ENCODE results near the gene KIF5A.
"Not testable (repeated sequence)": the region's sequence is repeated elsewhere in the genome, so short reads cannot be mapped to it uniquely, and the experiment has no call there.

KIF5A gene

DNA sequence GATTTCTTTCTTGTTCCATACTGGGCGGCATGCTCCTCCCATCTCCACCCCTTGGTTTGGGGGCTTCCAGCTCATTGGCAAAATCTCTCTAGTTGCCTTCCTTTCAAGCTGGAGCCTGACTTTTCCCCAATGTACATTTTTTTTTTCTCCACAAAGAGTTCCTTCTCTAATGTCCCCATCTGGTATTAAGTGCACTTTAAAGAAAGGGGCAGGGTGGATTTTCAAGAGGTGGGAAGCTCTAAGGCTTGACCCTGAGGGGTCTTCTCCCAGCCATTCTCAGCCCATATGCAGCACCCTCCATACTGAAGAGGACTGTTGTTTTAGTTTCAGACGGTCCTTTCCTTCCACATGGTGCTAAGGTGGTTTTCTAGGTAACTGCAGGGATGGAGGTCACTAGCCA lies 35.3 kb downstream of the KIF5A start:
- no peak for DNase-seq

DNA sequence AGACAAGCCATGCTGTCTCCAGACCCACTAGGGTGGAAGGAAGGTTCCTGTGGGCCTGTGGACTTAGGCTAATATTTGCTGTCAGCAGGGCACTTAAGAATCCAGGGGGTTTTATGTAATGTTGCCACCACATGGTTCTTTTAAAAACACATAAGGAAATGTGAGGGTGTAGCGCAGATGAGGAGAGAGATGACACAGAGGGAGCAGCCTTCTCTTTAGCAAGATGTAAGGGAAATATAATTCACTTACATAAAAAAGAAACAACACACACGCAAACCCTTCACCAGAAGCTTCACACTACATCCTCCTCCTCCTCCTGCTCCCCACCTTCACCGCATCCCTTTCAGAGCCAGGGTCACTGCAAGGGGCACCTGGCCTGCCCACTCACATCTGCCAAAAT lies 36.3 kb downstream of the KIF5A start:
- no peak for DNase-seq

GRCh38 chr12:57586832-57587429 lies 37.1 kb downstream of the KIF5A start:
- no peak for DNase-seq

DNA sequence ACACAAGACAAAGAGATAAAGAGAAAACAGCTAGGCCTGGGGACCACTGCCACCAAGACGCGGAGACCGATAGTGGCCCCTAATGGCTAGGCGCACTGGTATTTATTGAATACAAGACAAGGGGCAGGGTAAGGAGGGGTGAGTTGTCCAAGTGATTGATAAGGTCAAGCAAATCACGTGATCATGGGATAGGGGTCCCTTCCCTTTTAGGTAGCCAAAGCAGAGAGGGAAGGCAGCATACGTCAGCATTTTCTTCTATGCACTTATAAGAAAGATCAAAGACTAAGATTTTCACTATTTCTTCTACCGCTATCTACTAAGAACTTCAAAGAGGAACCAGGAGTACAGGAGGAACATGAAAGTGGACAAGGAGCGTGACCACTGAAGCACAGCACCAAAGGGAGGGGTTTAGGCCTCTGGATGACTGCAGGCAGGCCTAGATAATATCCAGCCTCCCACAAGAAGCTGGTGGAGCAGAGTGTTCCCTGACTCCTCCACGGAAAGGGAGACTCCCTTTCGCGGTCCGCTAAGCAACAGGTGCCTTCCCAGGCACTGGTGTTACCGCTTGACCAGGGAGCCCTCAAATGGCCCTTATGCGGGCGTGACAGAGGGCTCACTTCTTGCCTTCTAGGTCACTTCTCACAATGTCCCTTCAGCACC lies 39.2 kb downstream of the KIF5A start:
- not testable (repeated sequence) for DNase-seq

DNA sequence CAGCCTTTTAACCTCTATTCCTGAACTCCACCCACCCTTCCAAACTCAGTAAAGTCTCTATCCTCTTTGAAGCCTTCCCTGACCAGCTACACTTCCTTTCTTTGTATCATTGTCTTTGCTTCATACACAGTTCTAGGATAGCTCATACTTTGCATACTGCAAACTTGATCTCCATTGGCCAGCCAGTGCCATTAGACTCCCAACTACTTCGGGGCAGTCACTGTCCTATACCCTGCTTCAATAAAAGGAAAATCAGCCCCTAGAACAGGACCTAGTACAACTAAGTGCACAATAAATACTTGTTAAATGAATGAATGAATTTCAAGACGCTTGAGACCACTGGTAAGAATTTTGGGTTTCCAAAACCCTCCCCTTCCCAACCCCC lies 40.6 kb downstream of the KIF5A start:
- DNase-seq: no peak

DNA sequence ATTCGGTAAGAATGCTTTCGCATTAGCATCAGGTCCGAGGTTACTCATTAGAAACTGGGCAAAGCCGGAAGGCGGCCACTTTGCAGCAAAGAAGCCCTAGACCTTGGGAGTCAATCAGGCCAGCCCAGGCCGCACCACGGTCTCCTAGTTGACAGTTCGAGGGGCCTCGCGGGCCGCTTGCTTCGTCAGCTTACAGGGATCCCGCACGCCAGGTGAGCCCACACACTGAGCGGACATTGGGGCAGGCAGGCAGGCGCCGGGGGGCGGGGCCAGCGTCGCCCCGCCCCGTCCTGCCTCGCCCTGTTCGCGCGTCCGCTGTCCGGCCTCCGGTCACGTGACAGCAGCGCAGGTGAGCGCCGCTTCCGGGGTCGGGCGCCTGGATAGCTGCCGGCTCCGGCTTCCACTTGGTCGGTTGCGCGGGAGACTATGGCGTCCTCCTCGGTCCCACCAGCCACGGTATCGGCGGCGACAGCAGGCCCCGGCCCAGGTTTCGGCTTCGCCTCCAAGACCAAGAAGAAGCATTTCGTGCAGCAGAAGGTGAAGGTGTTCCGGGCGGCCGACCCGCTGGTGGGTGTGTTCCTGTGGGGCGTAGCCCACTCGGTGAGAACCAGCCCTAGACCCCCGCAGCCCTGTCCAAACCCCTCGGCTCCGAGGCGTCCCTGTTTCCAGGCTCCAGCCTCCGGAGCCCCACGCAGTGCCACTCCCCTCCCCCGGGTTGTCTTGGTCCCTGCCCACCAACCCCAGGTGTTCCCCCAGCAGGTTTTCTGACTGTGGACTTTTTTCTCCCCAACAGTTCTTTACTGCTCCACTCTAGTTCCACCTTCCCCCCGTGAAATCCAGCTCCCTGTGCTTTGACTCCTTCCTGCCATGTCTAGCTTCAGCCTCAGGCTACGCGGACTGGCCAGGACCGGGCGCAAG lies 41.3 kb downstream of the KIF5A start, which contains the start of gene PIP4K2C:
Gene PIP4K2C (plus strand): TSS at position 329 of the 918 bp plus-strand sequence. CDS start 98 bp downstream, at position 427.
- peak; percentile 61 for DNase-seq

GRCh38 chr12:57591782-57592325 lies 42.0 kb downstream of the KIF5A start:
- no peak for DNase-seq

GRCh38 chr12:57592551-57593165 lies 42.8 kb downstream of the KIF5A start:
- no peak for DNase-seq

- DNase-seq: no peak
Observed at GRCh38 chr12:57593187-57593586, 43.3 kb downstream of the KIF5A start.

DNA sequence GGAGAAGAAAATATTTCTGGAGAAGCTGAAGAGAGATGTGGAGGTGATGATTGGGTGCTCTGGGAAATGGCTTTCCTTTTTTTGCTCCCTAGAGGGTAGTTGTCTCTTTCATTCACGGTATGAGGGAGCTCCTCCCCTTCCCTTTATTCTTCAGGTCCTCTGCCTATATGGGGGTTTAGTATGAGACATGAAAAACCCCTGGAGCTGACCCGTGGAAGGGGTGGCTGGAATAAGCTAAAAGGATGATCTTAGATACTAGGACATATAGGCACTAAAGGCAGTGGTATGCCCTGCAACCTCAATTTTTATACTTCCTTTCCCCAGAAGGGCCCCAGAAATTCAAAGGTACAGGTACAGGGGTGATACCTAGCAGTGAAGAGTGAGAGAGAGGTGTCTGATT lies 50.6 kb downstream of the KIF5A start:
- DNase-seq: no peak

- DNase-seq: no peak
Observed at GRCh38 chr12:57602544-57602943, 52.7 kb downstream of the KIF5A start.

- DNase-seq: no peak
Observed at GRCh38 chr12:57603324-57603723, 53.5 kb downstream of the KIF5A start.

DNA sequence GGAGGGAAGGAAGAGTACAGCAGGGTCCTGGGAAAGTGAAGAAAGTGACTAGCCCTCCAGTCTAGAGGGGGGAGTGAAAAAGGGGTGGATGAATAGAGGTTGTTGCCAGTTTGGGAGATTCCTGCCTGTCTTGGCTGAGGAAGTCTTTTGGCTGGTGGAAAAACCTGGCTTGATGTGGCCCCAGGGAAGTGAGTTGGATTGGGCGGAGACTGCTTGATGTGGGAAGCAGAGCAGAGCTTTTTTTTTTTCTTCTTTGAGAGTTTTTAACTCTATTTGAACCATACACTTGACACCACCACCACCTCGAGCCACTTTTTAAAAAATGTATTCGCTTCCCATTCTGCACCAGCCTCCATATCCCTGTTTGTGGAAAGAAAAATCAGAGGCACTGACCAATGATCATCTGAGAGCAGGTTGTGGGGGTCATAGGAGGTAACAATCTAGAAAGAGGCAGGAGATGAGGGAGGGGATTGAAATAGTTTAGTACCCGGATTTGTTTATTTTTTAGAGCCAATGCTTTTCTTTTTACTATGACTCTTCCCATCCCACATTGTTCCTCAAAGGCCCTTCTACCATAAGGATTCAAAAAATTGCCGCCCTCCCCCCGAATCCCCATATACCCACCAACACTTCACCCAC lies 54.1 kb downstream of the KIF5A start:
- DNase-seq: no peak

DNA sequence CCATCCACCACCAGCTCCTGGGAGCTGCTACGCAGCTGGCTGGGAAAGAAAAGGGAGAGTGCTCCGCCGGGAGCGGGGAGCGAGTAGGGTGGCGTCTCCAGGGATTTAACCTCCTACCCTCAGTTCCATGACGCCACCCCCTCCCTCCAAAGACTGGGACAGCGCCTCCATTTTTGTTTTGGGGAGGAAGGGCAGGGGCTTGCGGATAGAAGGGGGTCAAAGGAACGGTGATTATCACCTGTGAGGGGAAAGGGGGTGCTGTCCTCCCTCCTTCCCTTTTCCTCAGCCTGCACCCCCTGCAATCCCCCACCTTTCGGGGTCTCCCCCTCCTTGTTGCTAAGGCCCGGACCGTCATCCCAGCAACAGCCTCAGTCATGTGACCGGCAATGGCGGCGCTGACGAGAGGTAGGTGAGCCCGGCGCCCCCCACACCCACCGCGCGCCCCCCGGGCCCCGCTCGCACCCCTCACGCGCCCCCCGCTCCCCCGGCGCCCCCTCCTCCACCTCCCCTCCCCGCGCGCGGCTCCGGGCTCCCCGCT lies 54.7 kb downstream of the KIF5A start, which contains the start of gene DTX3:
Gene DTX3 (plus strand): TSS at position 371 of the 538 bp plus-strand sequence. CDS start 1,694 bp downstream, outside the sequence.
- no peak for DNase-seq

GRCh38 chr12:57604992-57605810 lies 55.4 kb downstream of the KIF5A start:
- no peak for DNase-seq

- no peak for DNase-seq
Observed at GRCh38 chr12:57605811-57606311, 56.0 kb downstream of the KIF5A start.

DNA sequence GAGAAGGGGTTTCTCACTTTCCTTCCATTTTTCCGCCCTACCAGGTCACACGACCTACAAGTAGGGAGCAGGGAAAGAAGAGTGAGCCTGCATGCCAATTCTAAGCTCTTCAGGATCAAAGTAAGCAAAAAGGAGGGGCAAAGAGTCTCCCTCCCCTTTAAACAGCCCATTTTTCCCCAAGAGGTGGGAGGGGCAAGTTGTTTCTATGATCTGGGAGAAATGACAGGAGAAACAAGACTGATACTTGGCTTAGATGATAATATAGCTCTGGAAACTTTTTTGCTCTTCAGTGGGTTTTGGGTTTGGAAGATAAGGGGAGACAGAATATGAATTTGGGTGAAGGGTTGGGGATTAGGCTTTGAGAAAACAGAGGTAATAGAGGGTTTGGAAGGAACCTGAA lies 56.6 kb downstream of the KIF5A start:
- DNase-seq: no peak

- DNase-seq: no peak
Observed at GRCh38 chr12:57606821-57607220, 57.0 kb downstream of the KIF5A start.

- DNase-seq: no peak
Observed at GRCh38 chr12:57607958-57608663, 58.3 kb downstream of the KIF5A start.

DNA sequence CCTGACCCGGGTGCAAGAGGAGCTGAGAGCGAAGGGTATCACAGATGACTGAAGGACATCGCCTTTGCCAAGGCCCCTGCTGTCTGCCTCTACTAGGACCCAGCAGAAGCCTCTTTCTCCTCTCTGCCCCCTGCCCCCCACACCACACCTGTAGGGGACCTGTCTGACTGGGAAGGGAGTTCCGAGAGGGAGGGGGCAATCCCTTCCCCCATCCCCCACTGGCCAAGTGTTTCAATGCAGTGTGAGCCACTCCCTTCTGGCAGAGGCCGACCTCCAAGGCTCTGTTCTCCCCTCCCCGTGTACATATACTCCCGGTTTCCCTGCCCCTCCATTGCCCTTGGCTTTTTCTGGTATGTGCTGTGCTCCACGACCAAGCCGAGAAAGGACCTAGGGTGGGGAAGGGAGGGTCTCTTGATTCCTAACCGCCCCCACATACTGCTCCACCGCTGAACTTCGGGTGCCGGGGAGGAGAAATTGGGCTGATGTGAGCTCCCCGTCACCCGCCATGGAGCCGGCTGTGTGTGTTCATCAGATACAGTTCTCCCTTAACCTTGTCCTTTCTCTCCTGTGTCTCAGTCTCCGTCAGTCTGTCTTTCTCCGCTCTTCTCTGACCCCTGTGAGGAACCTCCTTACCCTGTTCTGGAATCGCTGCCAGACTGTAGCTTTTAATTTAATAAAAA lies 59.4 kb downstream of the KIF5A start:
- DNase-seq: no peak
